Brain microvascular endothelial cell (primary cell): ENCODE measurements around the gene TMEM151B.

Source experiments
- DNase-seq: peaks from one replicate; pipeline ENCODE4 v3.0.0-alpha.2; 2020
- H3K27ac ChIP-seq: fragments of 250-450 bp; sonication (Bioruptor Pico); 2 replicates; pipeline ENCODE4 v1.5.1; 2020; ENCODE audit warnings: mild to moderate bottlenecking, moderate library complexity
- H3K27me3 ChIP-seq: fragments of 250-450 bp; sonication (Bioruptor Pico); replicated peaks from 2 replicates; pipeline ENCODE4 v1.5.1; 2020; ENCODE audit warnings: mild to moderate bottlenecking
- H3K36me3 ChIP-seq: fragments of 250-450 bp; sonication (Bioruptor Pico); replicated peaks from 2 replicates; pipeline ENCODE4 v1.5.1; 2020; ENCODE audit warnings: mild to moderate bottlenecking
- H3K4me3 ChIP-seq: 2 replicates; pipeline ENCODE4 v1.5.1; 2011; ENCODE audit warnings: low read depth, mild to moderate bottlenecking, control low read depth, low read length, moderate library complexity
- CTCF ChIP-seq: IDR thresholded peaks from 2 replicates; pipeline ENCODE4 v1.5.1; 2011; ENCODE audit warnings: low read depth, mild to moderate bottlenecking, moderate library complexity, low read length, control low read depth, inconsistent platforms; ENCODE audit errors: missing control alignments
- in situ Hi-C: cut with HindIII; loops from 2 replicates; pipeline ENCODE4 v1.10.0; 2017; ENCODE audit warnings: low sequenced_read_pairs, low pct_ligation_motif_present

The TMEM151B gene

GRCh38 chr6:44298055-44298803 lies 28.0 kb downstream of the TMEM151B start:
- H3K36me3 ChIP-seq = peaks cover 22% of the 10 kb centered on the region
- H3K27me3 ChIP-seq = peaks cover 23% of the 10 kb centered on the region
- no peak overlapping the region for H3K4me3 ChIP-seq
- H3K27ac ChIP-seq = no peak overlapping the region
- no peak for DNase-seq
- in situ Hi-C loops = no loop called here
- TF ChIP-seq CTCF = peak; percentile 12

DNA sequence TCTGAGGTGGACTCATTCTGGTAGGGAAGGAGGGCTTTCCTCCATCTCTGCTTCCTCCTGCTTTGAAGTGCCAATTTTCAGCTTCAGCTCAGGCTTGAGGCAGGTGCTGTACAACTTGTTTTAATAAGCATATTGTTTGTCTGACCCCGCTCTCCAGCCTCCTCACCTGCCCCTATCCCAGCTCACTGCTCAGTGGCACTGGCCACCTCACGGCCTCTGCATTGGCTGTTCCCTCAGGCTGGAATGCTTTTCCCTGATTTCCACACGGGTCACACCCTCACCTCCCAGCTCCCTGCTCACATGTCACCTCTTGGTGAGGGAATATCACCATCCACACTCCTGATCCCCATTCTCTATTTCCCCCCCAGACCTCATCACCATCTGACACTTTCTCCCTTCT lies 28.6 kb downstream of the TMEM151B start:
- peaks cover 23% of the 10 kb centered on the region for H3K27me3 ChIP-seq
- no peak overlapping the region for H3K4me3 ChIP-seq
- TF ChIP-seq CTCF = no peak
- in situ Hi-C loops = no loop called here
- no peak overlapping the region for H3K27ac ChIP-seq
- H3K36me3 ChIP-seq = peaks cover 27% of the 10 kb centered on the region
- no peak for DNase-seq

GRCh38 chr6:44300292-44300823 lies 30.1 kb downstream of the TMEM151B start:
- DNase-seq = no peak
- no peak for TF ChIP-seq CTCF
- H3K36me3 ChIP-seq = peaks cover 39% of the 10 kb centered on the region
- no peak overlapping the region for H3K4me3 ChIP-seq
- no peak overlapping the region for H3K27ac ChIP-seq
- in situ Hi-C loops = no loop called here
- peaks cover 23% of the 10 kb centered on the region for H3K27me3 ChIP-seq

- TF ChIP-seq CTCF = no peak
- peaks cover 46% of the 10 kb centered on the region for H3K36me3 ChIP-seq
- peaks cover 18% of the 10 kb centered on the region for H3K27me3 ChIP-seq
- DNase-seq = no peak
- no peak overlapping the region for H3K27ac ChIP-seq
- in situ Hi-C loops = no loop called here
- H3K4me3 ChIP-seq = no peak overlapping the region
Observed at GRCh38 chr6:44301106-44301505, 30.9 kb downstream of the TMEM151B start.

- Histone ChIP-seq H3K27ac (no peak overlapping the region), H3K36me3 (peaks cover 51% of the 10 kb centered on the region), H3K4me3 (no peak overlapping the region), H3K27me3 (peaks cover 11% of the 10 kb centered on the region)
- DNase-seq = no peak
- in situ Hi-C loops = no loop called here
- no peak for TF ChIP-seq CTCF
Observed at GRCh38 chr6:44301782-44302564, 31.7 kb downstream of the TMEM151B start.
